Small intestine (tissue), 16 donors: Measurements from ENCODE around the gene RORB. TPM values are rescaled to one million over a fixed set of nuclear protein-coding genes. Genes with fewer than 3 reads are reported as not detected.

ENCODE experiments used
- DNase-seq, 2 donors: peaks; one replicate each; pipeline versions ENCODE4 v3.0.0 to v3.0.0-alpha.2; 2013
- FAIRE-seq: peaks from 2 replicates; lab custom pipeline; 2012; peaks lifted over from hg19 to GRCh38; lab: Jason Lieb, UNC
- H3K27ac ChIP-seq, 3 donors: one replicate each; pipeline ENCODE4 v1.5.1; 2013; ENCODE audit warnings: low read length in 2 of 3, mild to moderate bottlenecking in 2 of 3, control low read depth in 1 of 3, inconsistent platforms in 1 of 3, low read depth in 1 of 3, moderate library complexity in 1 of 3
- H3K27me3 ChIP-seq, 3 donors: one replicate each; pipeline ENCODE4 v1.6.1; 2013; ENCODE audit warnings: low read length in 3 of 3, inconsistent platforms in 1 of 3; ENCODE audit not compliant: control insufficient read depth in 3 of 3, insufficient read depth in 3 of 3
- H3K36me3 ChIP-seq, 3 donors: one replicate each; pipeline ENCODE4 v1.6.1; 2013; ENCODE audit warnings: low read length in 3 of 3, inconsistent platforms in 1 of 3, low read depth in 1 of 3, mild to moderate bottlenecking in 1 of 3, moderate library complexity in 1 of 3; ENCODE audit not compliant: control insufficient read depth in 3 of 3, insufficient read depth in 2 of 3
- H3K4me1 ChIP-seq, 3 donors: one replicate each; pipeline ENCODE4 v1.6.1; 2013; ENCODE audit warnings: low read length in 2 of 3, inconsistent platforms in 1 of 3, low read depth in 1 of 3, mild to moderate bottlenecking in 1 of 3, moderate library complexity in 1 of 3; ENCODE audit not compliant: control insufficient read depth in 3 of 3, insufficient read depth in 2 of 3
- H3K4me3 ChIP-seq, 3 donors: one replicate each; pipeline ENCODE4 v1.5.1; 2013; ENCODE audit warnings: low read length in 3 of 3, control low read depth in 1 of 3, inconsistent platforms in 1 of 3, low read depth in 1 of 3, mild to moderate bottlenecking in 1 of 3, moderate library complexity in 1 of 3
- H3K9me3 ChIP-seq, 2 donors: one replicate each; pipeline ENCODE4 v1.6.1; 2013; ENCODE audit warnings: low read depth in 1 of 2, low read length in 1 of 2; ENCODE audit not compliant: control insufficient read depth in 2 of 2, insufficient read depth in 1 of 2
- WGBS, 3 donors: extraction: QIAGEN DNeasy Blood & Tissue Kit; methylation state at CpG; one replicate each; pipeline ENCODE4 v1.1.7; 2013; 5-methylcytosine and 5-hydroxymethylcytosine counted together
- long read RNA-seq, 10 donors: transcript quantifications; one replicate each; lab custom pipeline, GENCODE V29; 2026
- polyA plus RNA-seq, 4 donors: library from polyadenylated mRNA; stranded (reverse) in 3 of 4; unstranded in 1 of 4; fragments of 200-250 nt in 3 of 4; fragments of 120-200 nt in 1 of 4; gene quantifications; one replicate each; pipeline versions ENCODE4 v1.2.1 to v1.2.3, GENCODE V29; 2013
- donor health status: healthy with polysubstance abuse.
- donor health status: control.
- donor health status: control.
- donor health status: Bipolar disorder and iron deficiency.
- donor health status: healthy.

RORB gene
- under 1 TPM in 3 of 4 donors, not detected in 1; 0.01 to 0.27 (median 0.04) TPM for polyA plus RNA-seq
- long read RNA-seq, donor 1 = 0 reads
- long read RNA-seq, donor 2 = 0 reads
- long read RNA-seq, donor 3 = 0 reads
- long read RNA-seq, donor 4 = 0 reads
- long read RNA-seq, donor 5 = 0 reads
- long read RNA-seq, donor 6 = 0 reads
- long read RNA-seq, donor 7 = 0 reads
- long read RNA-seq, donor 8 = 0 reads
- long read RNA-seq, donor 9 = 0 reads
- long read RNA-seq, donor 10 = 0 reads

GRCh38 chr9:74496819-74497747 is at the start of gene RORB:
Gene RORB (plus strand): TSS chr9:74497335. CDS start chr9:74497977, 642 bp downstream.
- FAIRE-seq = no peak
- DNase-seq = peak; percentile 4 to 32
- Histone ChIP-seq H3K27me3 (peaks cover 0 to 53% (median 39%) of the 10 kb centered on the region in 3 donors), H3K27ac (no peak within 1 kb of the TSS), H3K4me1 (peaks cover 0 to 7% (median 2%) of the 10 kb centered on the region in 3 donors), H3K4me3 (peak within 1 kb of the TSS; percentile 19 to 55 (median 38)), H3K36me3 (no peaks in the 10 kb centered on the region), H3K9me3 (no peaks in the 10 kb centered on the region)
- 1% methylated on average over 41 to 50 of the region's 50 CpGs for WGBS, 3 donors

DNA sequence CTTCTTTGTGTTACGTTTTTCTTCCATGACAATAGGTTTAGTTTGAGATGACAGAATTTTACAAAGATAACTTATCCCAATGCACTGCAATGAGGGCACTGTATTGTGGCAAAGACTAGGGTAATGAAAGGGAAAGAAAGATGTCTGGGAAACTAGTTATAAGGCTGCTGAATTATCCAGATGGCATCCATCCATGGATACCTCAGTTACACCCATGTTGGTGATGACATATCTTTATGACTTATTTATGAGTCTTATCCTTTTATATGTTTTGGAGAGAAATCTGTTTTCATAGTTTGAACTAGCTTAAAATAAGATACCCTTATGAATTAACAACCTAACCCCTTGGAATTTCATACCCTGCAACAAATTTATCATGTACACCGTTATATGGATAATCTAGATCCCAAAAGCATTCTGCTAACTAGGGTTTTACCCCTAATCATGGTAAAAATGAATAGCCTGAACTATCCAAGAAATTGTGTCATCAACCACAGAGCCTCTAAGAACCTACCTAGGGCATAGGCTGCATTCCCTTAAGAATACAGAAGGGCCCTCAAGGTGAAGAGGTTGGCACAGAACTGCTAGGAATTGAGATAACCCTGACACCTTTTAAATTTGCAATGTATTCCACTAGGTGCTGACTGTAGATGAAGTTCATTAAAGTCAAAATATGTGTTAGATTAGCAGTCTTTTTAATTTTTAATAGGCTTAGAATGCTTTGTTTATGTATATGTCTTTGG is 49.5 kb upstream of the RORB start:
- Histone ChIP-seq H3K4me3 (no peak overlapping the region), H3K4me1 (no peaks in the 10 kb centered on the region), H3K9me3 (no peaks in the 10 kb centered on the region), H3K27me3 (no peaks in the 10 kb centered on the region), H3K36me3 (no peaks in the 10 kb centered on the region), H3K27ac (no peak overlapping the region)
- DNase-seq (no peak), FAIRE-seq (no peak)
- 57 to 76% (median 62%) methylated on average over 2 of the region's 2 CpGs for WGBS, 3 donors

DNA sequence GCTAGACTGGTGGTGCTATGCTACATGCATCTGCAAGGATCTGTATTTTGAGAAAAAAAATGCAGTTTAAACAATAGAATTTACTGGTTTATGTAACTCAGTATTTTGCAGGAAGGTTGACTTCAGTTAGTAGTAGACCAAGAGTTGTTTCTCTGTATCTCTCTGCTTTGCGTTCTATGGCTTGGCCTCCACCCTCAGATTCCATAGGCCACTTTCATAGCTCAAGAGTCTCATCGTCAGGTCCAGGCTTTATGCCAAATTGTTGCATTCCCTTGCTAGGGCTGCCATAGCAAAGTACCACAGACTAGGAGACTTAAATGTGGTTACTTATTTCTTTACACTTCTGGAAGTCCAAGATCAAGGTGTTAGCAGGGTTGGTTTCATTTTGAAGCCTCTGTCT is 48.1 kb upstream of the RORB start:
- H3K4me3 ChIP-seq = no peak overlapping the region
- FAIRE-seq = no peak

GRCh38 chr9:74458832-74459231 is 38.3 kb upstream of the RORB start:
- peaks cover 0 to 2% (median 0%) of the 10 kb centered on the region in 3 donors for H3K27me3 ChIP-seq
- no peaks in the 10 kb centered on the region for H3K4me1 ChIP-seq
- H3K4me3 ChIP-seq = no peak overlapping the region
- no peaks in the 10 kb centered on the region for H3K36me3 ChIP-seq
- 47 to 60% (median 57%) methylated on average over 4 of the region's 4 CpGs for WGBS, 3 donors
- no peak overlapping the region for H3K27ac ChIP-seq
- no peak for FAIRE-seq
- no peak for DNase-seq
- no peaks in the 10 kb centered on the region for H3K9me3 ChIP-seq

More for the DNA sequence above, 48.1 kb upstream of the RORB start:
- Histone ChIP-seq H3K27me3 (no peaks in the 10 kb centered on the region), H3K27ac (no peak overlapping the region), H3K9me3 (no peaks in the 10 kb centered on the region), H3K4me1 (no peaks in the 10 kb centered on the region), H3K36me3 (no peaks in the 10 kb centered on the region)
- DNase-seq = no peak
- WGBS, 3 donors = 61 to 76% (median 69%) methylated on average over 2 of the region's 2 CpGs

GRCh38 chr9:74463825-74464224 is 33.3 kb upstream of the RORB start:
- FAIRE-seq = no peak
- Histone ChIP-seq H3K27ac (no peak overlapping the region), H3K27me3 (no peaks in the 10 kb centered on the region), H3K9me3 (no peaks in the 10 kb centered on the region), H3K36me3 (no peaks in the 10 kb centered on the region), H3K4me3 (no peak overlapping the region), H3K4me1 (no peaks in the 10 kb centered on the region)
- 53 to 66% (median 61%) methylated on average over 1 of the region's 1 CpG for whole genome bisulfite sequencing, 3 donors
- DNase-seq = no peak

GRCh38 chr9:74478606-74479005 is 18.5 kb upstream of the RORB start:
- DNase-seq (no peak), FAIRE-seq (no peak)
- no peaks in the 10 kb centered on the region for H3K4me1 ChIP-seq
- no peaks in the 10 kb centered on the region for H3K27me3 ChIP-seq
- H3K36me3 ChIP-seq = no peaks in the 10 kb centered on the region
- WGBS, 3 donors = 84 to 88% (median 84%) methylated on average over 6 of the region's 6 CpGs
- no peak overlapping the region for H3K27ac ChIP-seq
- peaks cover 0 to 4% of the 10 kb centered on the region in 2 donors for H3K9me3 ChIP-seq
- H3K4me3 ChIP-seq = no peak overlapping the region

DNA sequence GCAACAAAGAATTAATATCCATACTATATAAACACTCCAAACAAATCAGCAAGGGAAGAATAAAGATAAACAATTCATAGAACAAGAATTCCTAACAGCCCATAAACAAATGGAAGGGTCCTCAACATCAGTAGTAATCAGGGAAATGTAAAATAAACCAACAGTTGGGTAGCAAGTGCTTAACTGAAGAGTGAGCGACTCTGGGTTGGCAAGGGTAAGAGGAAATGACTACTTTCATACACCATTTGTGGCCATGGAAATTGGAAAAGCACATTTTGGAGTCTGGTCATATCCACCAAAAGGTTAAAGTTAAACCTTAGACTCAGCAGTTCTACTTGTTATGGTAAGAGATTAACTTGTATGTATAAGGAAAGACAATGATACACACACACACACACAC is 17.4 kb upstream of the RORB start:
- no peaks in the 10 kb centered on the region for H3K36me3 ChIP-seq
- H3K4me1 ChIP-seq = no peaks in the 10 kb centered on the region
- DNase-seq = no peak
- peaks cover 0 to 4% of the 10 kb centered on the region in 2 donors for H3K9me3 ChIP-seq
- H3K27ac ChIP-seq = no peak overlapping the region
- no peaks in the 10 kb centered on the region for H3K27me3 ChIP-seq
- WGBS, 3 donors = 58 to 76% (median 65%) methylated on average over 1 of the region's 1 CpG
- no peak for FAIRE-seq
- H3K4me3 ChIP-seq = no peak overlapping the region

DNA sequence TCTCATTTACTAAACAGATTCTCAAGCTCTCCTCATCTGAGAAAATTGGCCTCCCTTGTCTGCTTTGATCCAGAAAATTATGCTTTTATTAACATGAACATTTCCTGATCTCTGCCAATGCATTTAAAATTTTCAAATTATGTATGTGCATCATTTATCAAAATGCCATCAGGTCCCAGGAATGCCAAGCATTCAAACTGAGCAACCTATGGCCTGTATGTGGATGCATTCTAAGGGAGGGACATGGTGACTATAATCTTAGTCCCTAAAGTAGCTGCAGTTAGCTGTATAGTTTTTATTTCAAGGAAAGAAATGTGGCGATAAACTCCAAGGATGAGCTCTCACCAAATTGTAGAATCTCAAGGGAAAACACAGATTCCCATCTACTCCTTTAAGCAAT is 9.7 kb upstream of the RORB start:
- 91 to 97% (median 96%) methylated on average over 1 of the region's 1 CpG for WGBS, 3 donors
- no peak overlapping the region for H3K4me3 ChIP-seq
- FAIRE-seq = no peak

More for the DNA sequence above, 9.7 kb upstream of the RORB start:
- no peaks in the 10 kb centered on the region for H3K36me3 ChIP-seq
- no peaks in the 10 kb centered on the region for H3K9me3 ChIP-seq
- no peak for DNase-seq
- H3K4me1 ChIP-seq = no peaks in the 10 kb centered on the region
- no peaks in the 10 kb centered on the region for H3K27me3 ChIP-seq
- no peak overlapping the region for H3K27ac ChIP-seq
